HL-60 (cell line): ENCODE results near the gene TBX4.

Source experiments
- DNase-seq, 2 experiments: peaks; one replicate each; pipeline ENCODE4 v3.0.0-alpha.2; 2010 to 2020; ENCODE audit warnings: low read depth in 1 of 2, low spot score in 1 of 2
- H3K27ac ChIP-seq: fragments of 250-450 bp; sonication (Bioruptor Pico); replicated peaks from 2 replicates; pipeline ENCODE4 v1.5.1; 2020; ENCODE audit warnings: mild to moderate bottlenecking, moderate library complexity
- H3K27me3 ChIP-seq: fragments of 250-450 bp; sonication (Bioruptor Pico); 2 replicates; pipeline ENCODE4 v1.5.1; 2021; ENCODE audit warnings: mild to moderate bottlenecking, moderate library complexity; ENCODE audit not compliant: insufficient read depth, poor library complexity, severe bottlenecking
- H3K4me3 ChIP-seq: replicated peaks from 2 replicates; pipeline ENCODE4 v1.5.1; 2011; ENCODE audit warnings: mild to moderate bottlenecking, control low read depth, low read length; ENCODE audit not compliant: insufficient read depth
- CTCF ChIP-seq: IDR thresholded peaks from one replicate; pipeline ENCODE4 v1.5.1; 2011; ENCODE audit warnings: low read length, control low read depth, inconsistent platforms; ENCODE audit not compliant: insufficient read depth
- GABPA ChIP-seq: IDR thresholded peaks from 2 replicates; pipeline ENCODE4 v1.6.1; 2012; ENCODE audit warnings: low read depth
- POLR2AphosphoS5 ChIP-seq: IDR thresholded peaks from 2 replicates; pipeline ENCODE4 v1.6.1; 2012; ENCODE audit warnings: low read depth
- REST ChIP-seq: IDR thresholded peaks from 2 replicates; pipeline ENCODE4 v1.6.1; 2012; ENCODE audit warnings: low read depth; ENCODE audit not compliant: insufficient replicate concordance
- SPI1 ChIP-seq: IDR thresholded peaks from 2 replicates; pipeline ENCODE4 v1.6.1; 2012; ENCODE audit warnings: low read depth, mild to moderate bottlenecking, borderline replicate concordance

Gene TBX4

GRCh38 chr17:61404663-61404912, 47.6 kb upstream of the TBX4 start:
- H3K27me3 ChIP-seq, result peaks cover 81% of the 10 kb centered on the region
- H3K4me3 ChIP-seq, result no peak overlapping the region
- H3K27ac ChIP-seq, result no peak overlapping the region
- TF ChIP-seq SPI1, result no peak
- TF ChIP-seq CTCF, result no peak
- TF ChIP-seq GABPA, result no peak
- no peak for TF ChIP-seq REST
- TF ChIP-seq POLR2AphosphoS5, result no peak
- DNase-seq, result no peak

- no peak overlapping the region for H3K4me3 ChIP-seq
- TF ChIP-seq GABPA, result no peak
- TF ChIP-seq REST, result peak; percentile 37
- DNase-seq, result no peak
- H3K27ac ChIP-seq, result no peak overlapping the region
- peaks cover 84% of the 10 kb centered on the region for H3K27me3 ChIP-seq
These were observed 47.1 kb upstream of the TBX4 start for GRCh38 chr17:61404913-61405685.

GRCh38 chr17:61405686-61406536, 46.3 kb upstream of the TBX4 start:
- Histone ChIP-seq H3K4me3 (no peak overlapping the region), H3K27ac (no peak overlapping the region), H3K27me3 (peaks cover 85% of the 10 kb centered on the region)
- TF ChIP-seq SPI1 (no peak), CTCF (no peak), POLR2AphosphoS5 (no peak)
- no peak for DNase-seq

GRCh38 chr17:61406537-61406845, 45.7 kb upstream of the TBX4 start:
- Histone ChIP-seq H3K27me3 (peaks cover 85% of the 10 kb centered on the region), H3K27ac (no peak overlapping the region), H3K4me3 (no peak overlapping the region)
- no peak for DNase-seq
- TF ChIP-seq REST, result no peak
